HL-60 (cell line): ENCODE data around the gene PTPN22.

Experiments used
- DNase-seq, 2 experiments: peaks; one replicate each; pipeline ENCODE4 v3.0.0-alpha.2; 2010 to 2020; ENCODE audit warnings: low read depth in 1 of 2, low spot score in 1 of 2
- H3K27ac ChIP-seq: fragments of 250-450 bp; sonication (Bioruptor Pico); replicated peaks from 2 replicates; pipeline ENCODE4 v1.5.1; 2020; ENCODE audit warnings: mild to moderate bottlenecking, moderate library complexity
- H3K27me3 ChIP-seq: fragments of 250-450 bp; sonication (Bioruptor Pico); 2 replicates; pipeline ENCODE4 v1.5.1; 2021; ENCODE audit warnings: mild to moderate bottlenecking, moderate library complexity; ENCODE audit not compliant: insufficient read depth, poor library complexity, severe bottlenecking
- H3K4me3 ChIP-seq: replicated peaks from 2 replicates; pipeline ENCODE4 v1.5.1; 2011; ENCODE audit warnings: mild to moderate bottlenecking, control low read depth, low read length; ENCODE audit not compliant: insufficient read depth
- GABPA ChIP-seq: IDR thresholded peaks from 2 replicates; pipeline ENCODE4 v1.6.1; 2012; ENCODE audit warnings: low read depth
- POLR2AphosphoS5 ChIP-seq: IDR thresholded peaks from 2 replicates; pipeline ENCODE4 v1.6.1; 2012; ENCODE audit warnings: low read depth
- REST ChIP-seq: IDR thresholded peaks from 2 replicates; pipeline ENCODE4 v1.6.1; 2012; ENCODE audit warnings: low read depth; ENCODE audit not compliant: insufficient replicate concordance
- SPI1 ChIP-seq: IDR thresholded peaks from 2 replicates; pipeline ENCODE4 v1.6.1; 2012; ENCODE audit warnings: low read depth, mild to moderate bottlenecking, borderline replicate concordance
- TF ChIP-seq, protein P1 (sequence below): IDR thresholded peaks from one replicate; pipeline ENCODE4 v1.5.1; 2011; ENCODE audit warnings: low read length, control low read depth, inconsistent platforms; ENCODE audit not compliant: insufficient read depth

The PTPN22 gene

DNA sequence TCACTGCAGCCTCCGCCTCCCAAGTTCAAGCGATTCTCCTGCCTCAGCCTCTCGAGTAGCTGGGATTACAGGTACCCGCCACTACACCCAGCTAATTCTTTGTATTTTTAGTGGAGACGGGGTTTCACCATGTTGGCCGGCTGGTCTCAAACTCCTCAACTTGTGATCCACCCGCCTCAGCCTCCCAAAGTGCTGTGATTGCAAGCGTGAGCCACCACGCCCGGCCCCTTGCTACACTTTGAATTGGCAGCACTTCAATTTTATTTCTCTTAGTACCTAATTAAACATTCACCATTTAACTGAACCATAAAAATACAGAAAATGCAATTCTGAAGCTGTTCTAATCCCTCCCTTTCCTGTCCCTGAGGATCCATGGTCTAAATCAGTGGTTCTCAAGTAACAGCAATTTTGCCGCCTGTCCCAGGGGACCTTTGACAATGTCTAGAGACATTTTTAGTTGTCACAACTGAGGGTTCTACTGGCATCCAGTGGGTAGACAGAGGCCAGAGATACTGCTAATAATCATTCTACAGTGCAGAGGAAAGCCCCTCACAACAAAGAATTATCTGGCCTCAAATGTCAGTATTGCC is 20.2 kb upstream of the PTPN22 start:
- Histone ChIP-seq H3K27me3 (no peaks in the 10 kb centered on the region), H3K4me3 (no peak overlapping the region), H3K27ac (no peak overlapping the region)
- TF ChIP-seq POLR2AphosphoS5 (no peak), REST (no peak), GABPA (no peak), SPI1 (no peak)
- TF ChIP-seq, protein P1, sequence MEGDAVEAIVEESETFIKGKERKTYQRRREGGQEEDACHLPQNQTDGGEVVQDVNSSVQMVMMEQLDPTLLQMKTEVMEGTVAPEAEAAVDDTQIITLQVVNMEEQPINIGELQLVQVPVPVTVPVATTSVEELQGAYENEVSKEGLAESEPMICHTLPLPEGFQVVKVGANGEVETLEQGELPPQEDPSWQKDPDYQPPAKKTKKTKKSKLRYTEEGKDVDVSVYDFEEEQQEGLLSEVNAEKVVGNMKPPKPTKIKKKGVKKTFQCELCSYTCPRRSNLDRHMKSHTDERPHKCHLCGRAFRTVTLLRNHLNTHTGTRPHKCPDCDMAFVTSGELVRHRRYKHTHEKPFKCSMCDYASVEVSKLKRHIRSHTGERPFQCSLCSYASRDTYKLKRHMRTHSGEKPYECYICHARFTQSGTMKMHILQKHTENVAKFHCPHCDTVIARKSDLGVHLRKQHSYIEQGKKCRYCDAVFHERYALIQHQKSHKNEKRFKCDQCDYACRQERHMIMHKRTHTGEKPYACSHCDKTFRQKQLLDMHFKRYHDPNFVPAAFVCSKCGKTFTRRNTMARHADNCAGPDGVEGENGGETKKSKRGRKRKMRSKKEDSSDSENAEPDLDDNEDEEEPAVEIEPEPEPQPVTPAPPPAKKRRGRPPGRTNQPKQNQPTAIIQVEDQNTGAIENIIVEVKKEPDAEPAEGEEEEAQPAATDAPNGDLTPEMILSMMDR, result no peak
- DNase-seq, result no peak

DNA sequence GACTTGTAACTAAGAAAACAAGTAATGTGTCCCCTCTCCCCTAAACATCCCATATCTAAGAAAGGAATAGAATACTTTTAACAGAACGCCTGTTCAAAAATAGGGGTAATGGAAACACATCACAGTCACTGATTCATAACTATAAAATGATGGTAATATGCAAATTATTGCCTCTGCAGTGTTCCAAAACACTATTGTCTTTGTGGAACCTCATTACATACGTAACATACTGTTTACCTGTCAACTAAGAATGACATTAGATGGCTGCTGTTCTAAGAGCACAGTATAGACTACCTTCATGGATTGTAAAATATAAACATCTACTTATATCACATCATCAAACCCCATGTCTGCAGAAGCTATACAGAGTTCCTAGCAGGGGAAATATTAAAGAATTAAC is 19.3 kb upstream of the PTPN22 start:
- TF ChIP-seq POLR2AphosphoS5 (no peak), GABPA (no peak), REST (no peak), SPI1 (no peak)
- TF ChIP-seq, protein P1, result no peak
- Histone ChIP-seq H3K27me3 (no peaks in the 10 kb centered on the region), H3K4me3 (no peak overlapping the region), H3K27ac (no peak overlapping the region)
- no peak for DNase-seq

GRCh38 chr1:113887402-113888175 is 16.1 kb upstream of the PTPN22 start, which contains the start of gene BCL2L15:
BCL2L15 (minus strand) TSS chr1:113887581; CDS start chr1:113887375, 206 bp downstream.
- no peak for DNase-seq
- Histone ChIP-seq H3K27ac (peak within 1 kb of the TSS; percentile 47), H3K4me3 (no peak within 1 kb of the TSS), H3K27me3 (no peaks in the 10 kb centered on the region)
- TF ChIP-seq REST (no peak), GABPA (no peak), SPI1 (no peak), POLR2AphosphoS5 (no peak)
- TF ChIP-seq, protein P1, result no peak
